ENCODE results near the gene RGMA. TPM values are rescaled to one million over a fixed set of nuclear protein-coding genes. Genes with fewer than 3 reads are reported as not detected.

RGMA gene
- total and polyA plus RNA-seq, 2 of the 8 experiments (the other 6 are each of a cell fraction or from before 2014, with no cell fraction given) = 19.9 to 39.8 TPM

DNA sequence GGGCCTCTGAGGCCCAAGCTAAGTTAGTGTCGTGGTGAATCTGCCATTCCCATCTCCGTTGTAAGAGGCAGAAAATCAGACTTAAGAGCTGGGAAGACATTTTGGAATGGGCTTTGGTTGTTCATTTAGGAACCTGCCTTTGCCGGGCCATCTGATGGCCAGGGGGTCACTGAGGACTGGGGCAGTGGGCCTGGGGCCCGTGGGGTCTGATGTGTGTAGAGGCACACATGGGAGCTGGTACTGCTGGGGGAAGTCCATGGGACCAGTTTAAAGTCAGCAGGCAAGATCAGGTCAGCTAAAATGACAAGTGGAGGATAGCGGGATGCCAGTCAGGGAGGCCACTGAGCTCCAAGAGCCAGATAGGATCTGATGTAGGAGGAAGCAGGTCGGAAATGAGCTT is 38.3 kb upstream of the RGMA start (continued):
- no peak for TF ChIP-seq CHD7 (IDR thresholded peaks at IDR 0.05; ENCODE audit: insufficient replicate concordance, low read length)
- no peak for TF ChIP-seq GABPA (IDR thresholded peaks at IDR 0.05; ENCODE audit: borderline replicate concordance, insufficient read depth, low read length)
- TF ChIP-seq FOSL1 (IDR thresholded peaks at IDR 0.05; ENCODE audit: insufficient read depth, low read depth, low read length) = no peak
- TF ChIP-seq NRF1 (IDR thresholded peaks at IDR 0.05; ENCODE audit: low read depth, low read length) = no peak
- no peak for TF ChIP-seq SP4 (IDR thresholded peaks at IDR 0.05; ENCODE audit: low read length)
- TF ChIP-seq RAD21 (IDR thresholded peaks at IDR 0.05 in 1 of 2, conservative IDR thresholded peaks at IDR 0.05 in 1 of 2; ENCODE audit: low read depth in 2 of 2, low read length in 2 of 2) = no peak
- TF ChIP-seq SIRT6 (IDR thresholded peaks at IDR 0.05; ENCODE audit: low read length) = no peak
- TF ChIP-seq CHD2 (IDR thresholded peaks at IDR 0.05; ENCODE audit: low read length) = no peak
- no peak for TF ChIP-seq USF2 (IDR thresholded peaks at IDR 0.05; ENCODE audit: low read length)

Data from H1 (cell line).